Common myeloid progenitor, CD34-positive (primary cell): ENCODE results near the gene ZNF664.

Experiments used
- CTCF ChIA-PET: fragments of 350-600 bp; sonication (Branson Sonifier 250); formaldehyde crosslinking; loops from one replicate; lab custom pipeline; 2021; ENCODE audit warnings: antibody characterized with exemption; lab: Charles Lee
- POLR2A ChIA-PET: fragments of 350-600 bp; sonication (Branson Sonifier 250); formaldehyde crosslinking; loops from one replicate; lab custom pipeline; 2021; ENCODE audit warnings: antibody characterized with exemption; lab: Charles Lee
- DNase-seq, 3 donors: peaks; one replicate each; pipeline versions ENCODE4 v3.0.0 to v3.0.0-alpha.2; 2013
- H3K27ac ChIP-seq, 2 experiments: 1 replicate in 1 of 2; 2 replicates in 1 of 2; pipeline ENCODE4 v1.7.0; 2013; ENCODE audit warnings: inconsistent platforms in 2 of 2, low read length in 2 of 2, mild to moderate bottlenecking in 2 of 2, low read depth in 1 of 2, moderate library complexity in 1 of 2; ENCODE audit not compliant: severe bottlenecking in 2 of 2, insufficient read depth in 1 of 2, poor library complexity in 1 of 2
- H3K27me3 ChIP-seq, 5 experiments: replicated peaks in 2 of 5; 1 replicate in 3 of 5; 2 replicates in 2 of 5; pipeline versions ENCODE4 v1.6.1 to v1.7.0; 2013; ENCODE audit warnings: low read length in 4 of 5, mild to moderate bottlenecking in 2 of 5, moderate library complexity in 2 of 5, inconsistent platforms in 1 of 5; ENCODE audit not compliant: insufficient read depth in 5 of 5, control insufficient read depth in 4 of 5
- H3K36me3 ChIP-seq, 4 experiments: 1 replicate in 2 of 4; 2 replicates in 2 of 4; pipeline versions ENCODE4 v1.6.1 to v1.7.0; 2013; ENCODE audit warnings: low read length in 3 of 4, control low read depth in 1 of 4, mild to moderate bottlenecking in 1 of 4; ENCODE audit not compliant: control insufficient read depth in 4 of 4, insufficient read depth in 4 of 4
- H3K4me1 ChIP-seq, 4 experiments: 1 replicate in 3 of 4; 2 replicates in 1 of 4; pipeline versions ENCODE4 v1.6.1 to v1.7.1; 2013; ENCODE audit warnings: low read length in 3 of 4, mild to moderate bottlenecking in 3 of 4, control low read depth in 1 of 4, inconsistent platforms in 1 of 4, moderate library complexity in 1 of 4; ENCODE audit not compliant: control insufficient read depth in 4 of 4, insufficient read depth in 4 of 4; ENCODE audit errors: control extremely low read depth in 1 of 4
- H3K4me3 ChIP-seq, 7 experiments: 1 replicate in 4 of 7; 2 replicates in 3 of 7; pipeline versions ENCODE4 v1.5.1 to v1.7.0; 2013; ENCODE audit warnings: mild to moderate bottlenecking in 7 of 7, low read length in 6 of 7, moderate library complexity in 6 of 7, inconsistent platforms in 2 of 7, low read depth in 2 of 7, control low read depth in 1 of 7; ENCODE audit not compliant: insufficient read depth in 4 of 7, control insufficient read depth in 1 of 7; ENCODE audit errors: extremely low read depth in 1 of 7
- H3K9me3 ChIP-seq, 5 experiments: 1 replicate in 4 of 5; 2 replicates in 1 of 5; pipeline versions ENCODE4 v1.6.1 to v1.7.1; 2013; ENCODE audit warnings: low read length in 4 of 5, mild to moderate bottlenecking in 2 of 5, inconsistent platforms in 1 of 5, low read depth in 1 of 5, moderate library complexity in 1 of 5; ENCODE audit not compliant: control insufficient read depth in 4 of 5, insufficient read depth in 2 of 5; ENCODE audit errors: control extremely low read depth in 1 of 5
- WGBS: methylation state at CpG from one replicate; pipeline ENCODE4 v1.1.5; 2013; ENCODE audit not compliant: insufficient coverage; 5-methylcytosine and 5-hydroxymethylcytosine counted together

Gene ZNF664

GRCh38 chr12:123973552-123974341, 732 bp downstream of the ZNF664 start:
- peak overlapping the region; percentile 33 to 56 for H3K27ac ChIP-seq
- H3K36me3 ChIP-seq, result peaks cover 0 to 19% (median 6%) of the 10 kb centered on the region in 4 experiments
- ChIA-PET POLR2A (no interaction called here), CTCF (interaction anchor here (0.6 kb wide), 1 partner anchor 850 kb away, joined by 3 read pairs; no protein-coding TSS in a partner anchor)
- H3K4me3 ChIP-seq, result peak overlapping the region; percentile 71 to 91 (median 81)
- H3K9me3 ChIP-seq, result no peaks in the 10 kb centered on the region
- peaks cover 10 to 20% (median 17%) of the 10 kb centered on the region in 4 experiments for H3K4me1 ChIP-seq
- peak in 2 of 3 donors; percentile 22 to 34 for DNase-seq
- 2% methylated on average over 51 of the region's 69 CpGs for WGBS
- H3K27me3 ChIP-seq, result peaks cover 0 to 2% (median 0%) of the 10 kb centered on the region in 5 experiments

- POLR2A ChIA-PET, result no interaction called here
- no peaks in the 10 kb centered on the region for H3K9me3 ChIP-seq
- no peaks in the 10 kb centered on the region for H3K27me3 ChIP-seq
- CTCF ChIA-PET, result interaction anchor here (0.6 to 1.6 kb wide), 2 partner anchors 21 to 71 kb away, joined by 3 read pairs; no protein-coding TSS in a partner anchor
- DNase-seq, result no peak
- peaks cover 10 to 18% (median 17%) of the 10 kb centered on the region in 4 experiments for H3K4me1 ChIP-seq
- peaks cover 0 to 20% (median 8%) of the 10 kb centered on the region in 4 experiments for H3K36me3 ChIP-seq
- WGBS, result 96% methylated on average over 6 of the region's 7 CpGs
- H3K27ac ChIP-seq, result no peak overlapping the region
- no peak overlapping the region for H3K4me3 ChIP-seq
These were observed 3.3 kb downstream of the ZNF664 start for GRCh38 chr12:123976227-123976826.

- no peak overlapping the region for H3K27ac ChIP-seq
- WGBS, result 83% methylated on average over 1 of the region's 6 CpGs
- H3K27me3 ChIP-seq, result no peaks in the 10 kb centered on the region
These were observed 6.6 kb downstream of the ZNF664 start for GRCh38 chr12:123979566-123979965.

GRCh38 chr12:123982269-123982668, 9.3 kb downstream of the ZNF664 start:
- POLR2A ChIA-PET, result no interaction called here

More at GRCh38 chr12:123979566-123979965, 6.6 kb downstream of the ZNF664 start:
- Histone ChIP-seq H3K4me1 (peaks cover under 1 to 4% (median 2%) of the 10 kb centered on the region in 4 experiments), H3K9me3 (no peaks in the 10 kb centered on the region), H3K4me3 (no peak overlapping the region), H3K36me3 (peaks cover 3 to 20% (median 8%) of the 10 kb centered on the region in 4 experiments)
- DNase-seq, result no peak
- POLR2A ChIA-PET, result no interaction called here
- CTCF ChIA-PET, result no interaction called here

GRCh38 chr12:123983822-123984485, 10.9 kb downstream of the ZNF664 start:
- Histone ChIP-seq H3K4me3 (no peak overlapping the region), H3K27me3 (no peaks in the 10 kb centered on the region), H3K4me1 (no peaks in the 10 kb centered on the region), H3K27ac (no peak overlapping the region), H3K9me3 (no peaks in the 10 kb centered on the region), H3K36me3 (peaks cover 5 to 14% (median 10%) of the 10 kb centered on the region in 4 experiments)
- peak; percentile 68 to 87 (median 84) for DNase-seq
- ChIA-PET CTCF (interaction anchor here (0.6 to 6.1 kb wide), 14 partner anchors 13 to 352 kb away, joined by 3 to 43 read pairs (median 3); no protein-coding TSS in a partner anchor), POLR2A (no interaction called here)
- WGBS, result 74% methylated on average over 7 of the region's 7 CpGs

More at GRCh38 chr12:123982269-123982668, 9.3 kb downstream of the ZNF664 start:
- Histone ChIP-seq H3K27me3 (no peaks in the 10 kb centered on the region), H3K9me3 (no peaks in the 10 kb centered on the region), H3K27ac (no peak overlapping the region), H3K36me3 (peaks cover 4 to 12% (median 5%) of the 10 kb centered on the region in 4 experiments), H3K4me3 (no peak overlapping the region), H3K4me1 (no peaks in the 10 kb centered on the region)
- WGBS, result 99% methylated on average over 7 of the region's 7 CpGs
- CTCF ChIA-PET, result interaction anchor here (2.4 to 4.0 kb wide), 2 partner anchors 24 to 78 kb away, joined by 7 to 30 read pairs; no protein-coding TSS in a partner anchor
- DNase-seq, result no peak

GRCh38 chr12:123984903-123985302, 11.9 kb downstream of the ZNF664 start:
- no peak for DNase-seq
- Histone ChIP-seq H3K9me3 (no peaks in the 10 kb centered on the region), H3K4me3 (no peak overlapping the region), H3K4me1 (peaks cover 0 to 3% (median under 1%) of the 10 kb centered on the region in 4 experiments), H3K27ac (no peak overlapping the region), H3K36me3 (peaks cover 5 to 20% (median 14%) of the 10 kb centered on the region in 4 experiments), H3K27me3 (no peaks in the 10 kb centered on the region)
- POLR2A ChIA-PET, result no interaction called here
- 100% methylated on average over 3 of the region's 4 CpGs for WGBS
- CTCF ChIA-PET, result interaction anchor here (0.6 to 6.1 kb wide), 9 partner anchors 12 to 353 kb away, joined by 3 to 43 read pairs (median 4); partner anchors contain the start of gene CCDC92
